OCI-LY1 (cell line): ENCODE data around the gene ACYP1.

Experiments
- H2AFZ ChIP-seq: fragments of 200-600 bp; sonication (generic), shearing (Covaris generic); 2 replicates; pipeline ENCODE4 v1.6.0; 2014; ENCODE audit warnings: antibody characterized with exemption, mild to moderate bottlenecking, low read length
- H3F3A ChIP-seq: fragments of 200-600 bp; sonication (generic), shearing (Covaris generic); 2 replicates; pipeline ENCODE4 v1.6.0; 2014; ENCODE audit warnings: mild to moderate bottlenecking, antibody characterized with exemption, low read length, moderate library complexity; ENCODE audit not compliant: insufficient read depth
- H3K27ac ChIP-seq: fragments of 200-600 bp; sonication (generic); 2 replicates; pipeline ENCODE4 v1.5.1; 2014; ENCODE audit warnings: low read length, mixed run types, mild to moderate bottlenecking, low read depth; ENCODE audit not compliant: poor library complexity, severe bottlenecking
- H3K27me3 ChIP-seq: fragments of 200-600 bp; sonication (generic); 2 replicates; pipeline ENCODE4 v1.6.0; 2014; ENCODE audit warnings: antibody characterized with exemption, mild to moderate bottlenecking, low read length, moderate library complexity; ENCODE audit not compliant: insufficient read depth
- H3K36me3 ChIP-seq: fragments of 200-600 bp; sonication (generic); 2 replicates; pipeline ENCODE4 v1.6.1; 2014; ENCODE audit warnings: mild to moderate bottlenecking, antibody characterized with exemption, low read length, moderate library complexity, mixed read lengths; ENCODE audit not compliant: insufficient read depth
- H3K4me1 ChIP-seq: fragments of 200-600 bp; sonication (generic); 2 replicates; pipeline ENCODE4 v1.5.1; 2014; ENCODE audit warnings: mild to moderate bottlenecking, low read length, moderate library complexity; ENCODE audit not compliant: insufficient read depth, severe bottlenecking
- H3K4me2 ChIP-seq: fragments of 200-600 bp; sonication (generic), shearing (Covaris generic); 2 replicates; pipeline ENCODE4 v1.6.1; 2014; ENCODE audit warnings: low read length
- H3K4me3 ChIP-seq: fragments of 200-600 bp; sonication (generic); 2 replicates; pipeline ENCODE4 v1.5.1; 2014; ENCODE audit warnings: low read length, low read depth, mild to moderate bottlenecking, mixed read lengths; ENCODE audit not compliant: poor library complexity, severe bottlenecking
- H3K79me2 ChIP-seq: fragments of 200-600 bp; shearing (Covaris generic); 2 replicates; pipeline ENCODE4 v1.6.1; 2016; ENCODE audit warnings: mixed run types, low read length, mixed read lengths; ENCODE audit not compliant: insufficient read depth
- H3K9ac ChIP-seq: fragments of 200-600 bp; sonication (generic), shearing (Covaris generic); 2 replicates; pipeline ENCODE4 v1.6.1; 2014; ENCODE audit warnings: mild to moderate bottlenecking, low read length, mixed read lengths
- H3K9me2 ChIP-seq: fragments of 200-600 bp; sonication (generic), shearing (Covaris generic); 2 replicates; pipeline ENCODE4 v1.6.1; 2014; ENCODE audit warnings: low read depth, mild to moderate bottlenecking, low read length, mixed read lengths
- H3K9me3 ChIP-seq: fragments of 200-600 bp; shearing (Covaris generic); 2 replicates; pipeline ENCODE4 v1.6.1; 2014; ENCODE audit warnings: low read length, mixed read lengths
- H4K20me1 ChIP-seq: fragments of 200-600 bp; sonication (generic), shearing (Covaris generic); 2 replicates; pipeline ENCODE4 v1.6.0; 2016; ENCODE audit warnings: mild to moderate bottlenecking, low read length; ENCODE audit not compliant: insufficient read depth
- EZH2 ChIP-seq: fragments of 200-600 bp; sonication (generic), shearing (Covaris generic); IDR thresholded peaks from 2 replicates; pipeline ENCODE4 v1.8.0; 2017; ENCODE audit warnings: borderline replicate concordance, mixed run types, mild to moderate bottlenecking, antibody characterized with exemption, low read length, moderate library complexity, mixed read lengths
- TF ChIP-seq, protein P1 (sequence below): fragments of 200-600 bp; sonication (generic), shearing (Covaris generic); IDR thresholded peaks from 2 replicates; pipeline ENCODE4 v1.5.1; 2017; ENCODE audit warnings: mild to moderate bottlenecking, antibody characterized with exemption, low read length, moderate library complexity, mixed read lengths

The ACYP1 gene

DNA sequence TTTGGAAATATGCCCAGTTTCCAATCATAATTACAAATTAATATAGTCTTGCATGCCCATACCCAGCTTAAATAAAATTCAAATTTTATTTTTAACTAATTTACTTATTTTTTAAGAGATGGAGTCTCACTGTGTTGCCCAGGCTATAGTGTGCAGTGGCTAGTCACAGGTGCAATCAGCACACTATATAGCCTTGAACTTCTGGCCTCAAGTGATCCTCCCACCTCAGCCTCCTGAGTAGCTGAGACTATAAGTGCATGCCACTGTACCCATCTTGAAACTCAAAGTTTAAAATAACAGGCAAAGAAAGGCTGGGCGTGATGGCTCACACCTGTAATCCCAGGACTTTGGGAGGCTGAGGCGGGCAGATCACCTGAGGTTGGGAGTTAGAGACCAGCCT is 22.9 kb downstream of the ACYP1 start:
- Histone ChIP-seq H3K9me3 (no peaks in the 10 kb centered on the region), H3F3A (no peaks in the 10 kb centered on the region), H3K9me2 (no peaks in the 10 kb centered on the region), H3K79me2 (no peaks in the 10 kb centered on the region), H3K9ac (no peak overlapping the region), H3K27ac (no peak overlapping the region), H3K4me3 (no peak overlapping the region), H4K20me1 (no peaks in the 10 kb centered on the region), H3K4me2 (no peak overlapping the region), H3K36me3 (peaks cover 33% of the 10 kb centered on the region; the same call in 1 of the 2 replicates), H2AFZ (no peak overlapping the region), H3K4me1 (peaks cover 8% of the 10 kb centered on the region), H3K27me3 (no peaks in the 10 kb centered on the region)
- TF ChIP-seq EZH2: no peak
- TF ChIP-seq, protein P1, sequence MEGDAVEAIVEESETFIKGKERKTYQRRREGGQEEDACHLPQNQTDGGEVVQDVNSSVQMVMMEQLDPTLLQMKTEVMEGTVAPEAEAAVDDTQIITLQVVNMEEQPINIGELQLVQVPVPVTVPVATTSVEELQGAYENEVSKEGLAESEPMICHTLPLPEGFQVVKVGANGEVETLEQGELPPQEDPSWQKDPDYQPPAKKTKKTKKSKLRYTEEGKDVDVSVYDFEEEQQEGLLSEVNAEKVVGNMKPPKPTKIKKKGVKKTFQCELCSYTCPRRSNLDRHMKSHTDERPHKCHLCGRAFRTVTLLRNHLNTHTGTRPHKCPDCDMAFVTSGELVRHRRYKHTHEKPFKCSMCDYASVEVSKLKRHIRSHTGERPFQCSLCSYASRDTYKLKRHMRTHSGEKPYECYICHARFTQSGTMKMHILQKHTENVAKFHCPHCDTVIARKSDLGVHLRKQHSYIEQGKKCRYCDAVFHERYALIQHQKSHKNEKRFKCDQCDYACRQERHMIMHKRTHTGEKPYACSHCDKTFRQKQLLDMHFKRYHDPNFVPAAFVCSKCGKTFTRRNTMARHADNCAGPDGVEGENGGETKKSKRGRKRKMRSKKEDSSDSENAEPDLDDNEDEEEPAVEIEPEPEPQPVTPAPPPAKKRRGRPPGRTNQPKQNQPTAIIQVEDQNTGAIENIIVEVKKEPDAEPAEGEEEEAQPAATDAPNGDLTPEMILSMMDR: no peak

DNA sequence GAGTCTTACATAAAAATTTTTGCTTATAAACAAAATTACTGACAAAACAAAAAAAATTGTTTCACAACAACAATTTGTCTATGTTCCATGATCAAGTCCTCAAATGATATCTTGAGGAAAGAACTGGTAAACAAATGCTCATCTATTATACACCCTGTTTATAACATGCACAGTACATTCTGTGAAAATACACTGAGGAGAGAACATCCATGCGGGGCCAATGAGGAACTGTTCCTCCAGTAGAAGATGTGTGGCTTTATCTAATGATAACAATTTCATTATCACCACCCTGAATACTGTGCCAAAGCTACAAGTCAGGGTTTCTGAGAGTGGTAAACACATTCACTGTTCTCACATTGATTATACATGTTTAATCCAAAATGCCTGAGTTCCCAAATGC is 23.3 kb downstream of the ACYP1 start:
- no peaks in the 10 kb centered on the region for H3K27me3 ChIP-seq
- H3K9me2 ChIP-seq: no peaks in the 10 kb centered on the region
- peaks cover 8% of the 10 kb centered on the region for H3K4me1 ChIP-seq
- H2AFZ ChIP-seq: no peak overlapping the region
- no peaks in the 10 kb centered on the region for H4K20me1 ChIP-seq
- TF ChIP-seq, protein P1: no peak
- TF ChIP-seq EZH2: no peak
- no peak overlapping the region for H3K4me3 ChIP-seq
- H3K9me3 ChIP-seq: no peaks in the 10 kb centered on the region
- H3K36me3 ChIP-seq: peaks cover 32% of the 10 kb centered on the region; the same call in 1 of the 2 replicates
- no peak overlapping the region for H3K9ac ChIP-seq
- no peak overlapping the region for H3K4me2 ChIP-seq
- H3F3A ChIP-seq: no peaks in the 10 kb centered on the region
- H3K79me2 ChIP-seq: no peaks in the 10 kb centered on the region
- no peak overlapping the region for H3K27ac ChIP-seq

DNA sequence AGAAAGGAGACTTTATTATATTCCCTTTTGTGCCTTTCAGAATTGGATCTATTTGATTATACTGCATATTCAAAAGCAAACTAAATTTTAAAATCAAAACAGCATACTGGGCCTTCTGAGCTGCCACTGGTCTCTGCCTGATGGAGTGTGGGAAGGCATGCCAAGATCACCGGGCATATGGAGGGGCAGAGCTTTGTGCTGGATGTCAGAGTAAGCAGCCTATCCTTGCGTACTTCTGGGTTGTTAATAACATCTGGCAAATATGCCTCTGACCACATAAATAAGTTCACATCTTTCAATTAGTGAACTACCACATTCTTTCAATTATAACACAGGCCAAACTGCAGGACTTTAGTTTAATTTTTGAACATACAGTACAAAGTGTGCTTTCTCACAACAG is 30.9 kb downstream of the ACYP1 start:
- Histone ChIP-seq H3K27ac (no peak overlapping the region), H3K4me1 (no peaks in the 10 kb centered on the region), H3K4me2 (no peak overlapping the region), H4K20me1 (no peaks in the 10 kb centered on the region), H3F3A (no peaks in the 10 kb centered on the region), H3K79me2 (no peaks in the 10 kb centered on the region), H3K36me3 (peaks cover 45% of the 10 kb centered on the region; the same call in 1 of the 2 replicates), H3K27me3 (no peaks in the 10 kb centered on the region), H3K9me3 (no peaks in the 10 kb centered on the region), H3K4me3 (no peak overlapping the region), H3K9me2 (no peaks in the 10 kb centered on the region), H2AFZ (no peak overlapping the region), H3K9ac (no peak overlapping the region)
- TF ChIP-seq EZH2: no peak
- TF ChIP-seq, protein P1: no peak
